Measurements from ENCODE around the gene RTN4R.

GRCh38 chr22:20221421-20222340 lies 46.4 kb downstream of the RTN4R start:
- TF ChIP-seq, protein P1, sequence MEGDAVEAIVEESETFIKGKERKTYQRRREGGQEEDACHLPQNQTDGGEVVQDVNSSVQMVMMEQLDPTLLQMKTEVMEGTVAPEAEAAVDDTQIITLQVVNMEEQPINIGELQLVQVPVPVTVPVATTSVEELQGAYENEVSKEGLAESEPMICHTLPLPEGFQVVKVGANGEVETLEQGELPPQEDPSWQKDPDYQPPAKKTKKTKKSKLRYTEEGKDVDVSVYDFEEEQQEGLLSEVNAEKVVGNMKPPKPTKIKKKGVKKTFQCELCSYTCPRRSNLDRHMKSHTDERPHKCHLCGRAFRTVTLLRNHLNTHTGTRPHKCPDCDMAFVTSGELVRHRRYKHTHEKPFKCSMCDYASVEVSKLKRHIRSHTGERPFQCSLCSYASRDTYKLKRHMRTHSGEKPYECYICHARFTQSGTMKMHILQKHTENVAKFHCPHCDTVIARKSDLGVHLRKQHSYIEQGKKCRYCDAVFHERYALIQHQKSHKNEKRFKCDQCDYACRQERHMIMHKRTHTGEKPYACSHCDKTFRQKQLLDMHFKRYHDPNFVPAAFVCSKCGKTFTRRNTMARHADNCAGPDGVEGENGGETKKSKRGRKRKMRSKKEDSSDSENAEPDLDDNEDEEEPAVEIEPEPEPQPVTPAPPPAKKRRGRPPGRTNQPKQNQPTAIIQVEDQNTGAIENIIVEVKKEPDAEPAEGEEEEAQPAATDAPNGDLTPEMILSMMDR (conservative IDR thresholded peaks at IDR 0.05; ENCODE audit: low read depth in 2 of 2), result no peak
- TF ChIP-seq NANOG (IDR thresholded peaks at IDR 0.05; ENCODE audit: borderline replicate concordance) (no peak), POLR2AphosphoS5 (IDR thresholded peaks at IDR 0.05; ENCODE audit: low read depth) (no peak), EZH2 (IDR thresholded peaks at IDR 0.05; ENCODE audit: low read depth, unreplicated experiment) (no peak), ETS1 (IDR thresholded peaks at IDR 0.05) (no peak)
